ENCODE results near the gene GPBP1L1. TPM values are rescaled to one million over a fixed set of nuclear protein-coding genes. Genes with fewer than 3 reads are reported as not detected.

The GPBP1L1 gene
- total and polyA plus RNA-seq, 2 of the 13 experiments (the other 11 are each of a cell fraction or from before 2014, with no cell fraction given): 45.9 to 86.1 TPM

- TF ChIP-seq POLR2AphosphoS5 (IDR thresholded peaks at IDR 0.05; ENCODE audit: low read depth, low read length) (peak; percentile 98), EHMT2 (IDR thresholded peaks at IDR 0.05; ENCODE audit: borderline replicate concordance, low read depth, low read length) (no peak), U2AF2 (IDR thresholded peaks at IDR 0.05; ENCODE audit: low read depth, low read length) (no peak), XRCC5 (optimal IDR thresholded peaks at IDR 0.05; ENCODE audit: low read length) (no peak), PRPF4 (IDR thresholded peaks at IDR 0.05; ENCODE audit: low read depth, low read length, poor library complexity, severe bottlenecking) (no peak), ARID2 (CRISPR knock-in tag; IDR thresholded peaks at IDR 0.05; ENCODE audit: borderline replicate concordance) (no peak), ZNF354B (CRISPR knock-in tag; IDR thresholded peaks at IDR 0.05) (no peak), ZNF562 (CRISPR knock-in tag; IDR thresholded peaks at IDR 0.05; ENCODE audit: borderline replicate concordance) (no peak), RBFOX2 (IDR thresholded peaks at IDR 0.05; ENCODE audit: low read depth, low read length) (peak; percentile 81), HOXD1 (CRISPR knock-in tag; IDR thresholded peaks at IDR 0.05) (no peak; the same call in 1 of the 2 replicates), ZNF503 (CRISPR knock-in tag; IDR thresholded peaks at IDR 0.05) (peak; percentile 56; the same call in 1 of the 2 replicates), PITX1 (CRISPR knock-in tag; IDR thresholded peaks at IDR 0.05) (peak; percentile 11; the same call in 1 of the 2 replicates)
- TF ChIP-seq, protein P1, sequence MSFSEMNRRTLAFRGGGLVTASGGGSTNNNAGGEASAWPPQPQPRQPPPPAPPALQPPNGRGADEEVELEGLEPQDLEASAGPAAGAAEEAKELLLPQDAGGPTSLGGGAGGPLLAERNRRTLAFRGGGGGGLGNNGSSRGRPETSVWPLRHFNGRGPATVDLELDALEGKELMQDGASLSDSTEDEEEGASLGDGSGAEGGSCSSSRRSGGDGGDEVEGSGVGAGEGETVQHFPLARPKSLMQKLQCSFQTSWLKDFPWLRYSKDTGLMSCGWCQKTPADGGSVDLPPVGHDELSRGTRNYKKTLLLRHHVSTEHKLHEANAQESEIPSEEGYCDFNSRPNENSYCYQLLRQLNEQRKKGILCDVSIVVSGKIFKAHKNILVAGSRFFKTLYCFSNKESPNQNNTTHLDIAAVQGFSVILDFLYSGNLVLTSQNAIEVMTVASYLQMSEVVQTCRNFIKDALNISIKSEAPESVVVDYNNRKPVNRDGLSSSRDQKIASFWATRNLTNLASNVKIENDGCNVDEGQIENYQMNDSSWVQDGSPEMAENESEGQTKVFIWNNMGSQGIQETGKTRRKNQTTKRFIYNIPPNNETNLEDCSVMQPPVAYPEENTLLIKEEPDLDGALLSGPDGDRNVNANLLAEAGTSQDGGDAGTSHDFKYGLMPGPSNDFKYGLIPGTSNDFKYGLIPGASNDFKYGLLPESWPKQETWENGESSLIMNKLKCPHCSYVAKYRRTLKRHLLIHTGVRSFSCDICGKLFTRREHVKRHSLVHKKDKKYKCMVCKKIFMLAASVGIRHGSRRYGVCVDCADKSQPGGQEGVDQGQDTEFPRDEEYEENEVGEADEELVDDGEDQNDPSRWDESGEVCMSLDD (CRISPR knock-in tag; IDR thresholded peaks at IDR 0.05; ENCODE audit: borderline replicate concordance): no peak
- TF ChIP-seq, protein P2, sequence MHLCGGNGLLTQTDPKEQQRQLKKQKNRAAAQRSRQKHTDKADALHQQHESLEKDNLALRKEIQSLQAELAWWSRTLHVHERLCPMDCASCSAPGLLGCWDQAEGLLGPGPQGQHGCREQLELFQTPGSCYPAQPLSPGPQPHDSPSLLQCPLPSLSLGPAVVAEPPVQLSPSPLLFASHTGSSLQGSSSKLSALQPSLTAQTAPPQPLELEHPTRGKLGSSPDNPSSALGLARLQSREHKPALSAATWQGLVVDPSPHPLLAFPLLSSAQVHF (CRISPR knock-in tag; IDR thresholded peaks at IDR 0.05): peak; percentile 84; the same call in 1 of the 2 replicates
- TF ChIP-seq, protein P3, sequence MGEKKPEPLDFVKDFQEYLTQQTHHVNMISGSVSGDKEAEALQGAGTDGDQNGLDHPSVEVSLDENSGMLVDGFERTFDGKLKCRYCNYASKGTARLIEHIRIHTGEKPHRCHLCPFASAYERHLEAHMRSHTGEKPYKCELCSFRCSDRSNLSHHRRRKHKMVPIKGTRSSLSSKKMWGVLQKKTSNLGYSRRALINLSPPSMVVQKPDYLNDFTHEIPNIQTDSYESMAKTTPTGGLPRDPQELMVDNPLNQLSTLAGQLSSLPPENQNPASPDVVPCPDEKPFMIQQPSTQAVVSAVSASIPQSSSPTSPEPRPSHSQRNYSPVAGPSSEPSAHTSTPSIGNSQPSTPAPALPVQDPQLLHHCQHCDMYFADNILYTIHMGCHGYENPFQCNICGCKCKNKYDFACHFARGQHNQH (CRISPR knock-in tag; IDR thresholded peaks at IDR 0.05): no peak; the same call in 1 of the 2 replicates
- TF ChIP-seq, protein P4, sequence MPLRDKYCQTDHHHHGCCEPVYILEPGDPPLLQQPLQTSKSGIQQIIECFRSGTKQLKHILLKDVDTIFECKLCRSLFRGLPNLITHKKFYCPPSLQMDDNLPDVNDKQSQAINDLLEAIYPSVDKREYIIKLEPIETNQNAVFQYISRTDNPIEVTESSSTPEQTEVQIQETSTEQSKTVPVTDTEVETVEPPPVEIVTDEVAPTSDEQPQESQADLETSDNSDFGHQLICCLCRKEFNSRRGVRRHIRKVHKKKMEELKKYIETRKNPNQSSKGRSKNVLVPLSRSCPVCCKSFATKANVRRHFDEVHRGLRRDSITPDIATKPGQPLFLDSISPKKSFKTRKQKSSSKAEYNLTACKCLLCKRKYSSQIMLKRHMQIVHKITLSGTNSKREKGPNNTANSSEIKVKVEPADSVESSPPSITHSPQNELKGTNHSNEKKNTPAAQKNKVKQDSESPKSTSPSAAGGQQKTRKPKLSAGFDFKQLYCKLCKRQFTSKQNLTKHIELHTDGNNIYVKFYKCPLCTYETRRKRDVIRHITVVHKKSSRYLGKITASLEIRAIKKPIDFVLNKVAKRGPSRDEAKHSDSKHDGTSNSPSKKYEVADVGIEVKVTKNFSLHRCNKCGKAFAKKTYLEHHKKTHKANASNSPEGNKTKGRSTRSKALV (CRISPR knock-in tag; IDR thresholded peaks at IDR 0.05): no peak
- TF ChIP-seq, protein P5, sequence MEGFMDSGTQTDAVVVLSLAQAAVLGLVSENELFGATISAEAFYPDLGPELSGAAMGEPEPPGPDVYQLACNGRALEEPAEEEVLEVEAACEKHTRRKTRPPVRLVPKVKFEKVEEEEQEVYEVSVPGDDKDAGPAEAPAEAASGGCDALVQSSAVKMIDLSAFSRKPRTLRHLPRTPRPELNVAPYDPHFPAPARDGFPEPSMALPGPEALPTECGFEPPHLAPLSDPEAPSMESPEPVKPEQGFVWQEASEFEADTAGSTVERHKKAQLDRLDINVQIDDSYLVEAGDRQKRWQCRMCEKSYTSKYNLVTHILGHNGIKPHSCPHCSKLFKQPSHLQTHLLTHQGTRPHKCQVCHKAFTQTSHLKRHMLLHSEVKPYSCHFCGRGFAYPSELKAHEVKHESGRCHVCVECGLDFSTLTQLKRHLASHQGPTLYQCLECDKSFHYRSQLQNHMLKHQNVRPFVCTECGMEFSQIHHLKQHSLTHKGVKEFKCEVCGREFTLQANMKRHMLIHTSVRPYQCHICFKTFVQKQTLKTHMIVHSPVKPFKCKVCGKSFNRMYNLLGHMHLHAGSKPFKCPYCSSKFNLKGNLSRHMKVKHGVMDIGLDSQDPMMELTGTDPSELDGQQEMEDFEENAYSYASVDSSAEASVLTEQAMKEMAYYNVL (CRISPR knock-in tag; IDR thresholded peaks at IDR 0.05; ENCODE audit: borderline replicate concordance): no peak
- TF ChIP-seq, protein P6, sequence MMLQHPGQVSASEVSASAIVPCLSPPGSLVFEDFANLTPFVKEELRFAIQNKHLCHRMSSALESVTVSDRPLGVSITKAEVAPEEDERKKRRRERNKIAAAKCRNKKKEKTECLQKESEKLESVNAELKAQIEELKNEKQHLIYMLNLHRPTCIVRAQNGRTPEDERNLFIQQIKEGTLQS (CRISPR knock-in tag; IDR thresholded peaks at IDR 0.05): no peak
Measured at GRCh38 chr1:45583666-45584350, 102.5 kb downstream of the GPBP1L1 start, which contains the start of gene NASP (continued).
